ENCODE results near the gene GNB2. TPM values are rescaled to one million over a fixed set of nuclear protein-coding genes. Genes with fewer than 3 reads are reported as not detected.

The GNB2 gene
- total and polyA plus RNA-seq, 2 of the 13 experiments (the other 11 are each of a cell fraction or from before 2014, with no cell fraction given), result 48.3 to 67.1 TPM

DNA sequence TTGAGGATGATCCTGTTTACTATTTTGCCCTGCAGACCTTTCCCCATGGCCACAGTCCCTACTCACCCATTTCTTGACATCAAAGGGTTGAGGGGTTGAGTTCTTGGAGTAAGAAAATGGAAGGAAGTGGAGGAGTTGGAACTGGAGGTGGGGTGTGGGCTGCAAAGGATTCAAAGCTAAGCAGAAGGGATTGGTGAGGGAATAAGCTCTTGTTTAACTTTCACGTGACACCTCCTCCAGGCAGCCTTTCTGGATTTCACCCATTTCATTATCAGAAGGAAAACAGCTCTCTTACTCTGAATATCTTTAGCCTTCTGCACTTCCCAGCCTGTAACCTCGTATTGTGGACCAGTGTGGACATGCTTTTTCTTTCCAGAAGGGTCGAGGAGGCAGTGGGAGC, 47.5 kb upstream of the GNB2 start:
- H3K4me1 ChIP-seq (ENCODE audit: insufficient read depth, low read length), result peaks cover 13% of the 10 kb centered on the region
- H3K27me3 ChIP-seq (ENCODE audit: control insufficient read depth in 1 of 2, insufficient read depth in 2 of 2, low read length in 2 of 2), result no peaks in the 10 kb centered on the region
- ATAC-seq (no peak), FAIRE-seq (no peak), DNase-seq (ENCODE audit: low spot score) (no peak)
- peaks cover 4 to 23% of the 10 kb centered on the region in 2 experiments; a peak in 4 of 5 replicates for H3K36me3 ChIP-seq (replicated peaks in 1 of 2; ENCODE audit: control insufficient read depth in 1 of 2, insufficient read depth in 2 of 2, low read length in 2 of 2)
- H4K20me1 ChIP-seq (ENCODE audit: insufficient read depth, low read length), result peaks cover 6% of the 10 kb centered on the region; the same call in 1 of the 2 replicates
- H3K4me3 ChIP-seq (replicated peaks in 1 of 3; ENCODE audit: insufficient read depth in 1 of 3, low read depth in 2 of 3, low read length in 3 of 3), result no peak overlapping the region
- TF ChIP-seq, protein P1, sequence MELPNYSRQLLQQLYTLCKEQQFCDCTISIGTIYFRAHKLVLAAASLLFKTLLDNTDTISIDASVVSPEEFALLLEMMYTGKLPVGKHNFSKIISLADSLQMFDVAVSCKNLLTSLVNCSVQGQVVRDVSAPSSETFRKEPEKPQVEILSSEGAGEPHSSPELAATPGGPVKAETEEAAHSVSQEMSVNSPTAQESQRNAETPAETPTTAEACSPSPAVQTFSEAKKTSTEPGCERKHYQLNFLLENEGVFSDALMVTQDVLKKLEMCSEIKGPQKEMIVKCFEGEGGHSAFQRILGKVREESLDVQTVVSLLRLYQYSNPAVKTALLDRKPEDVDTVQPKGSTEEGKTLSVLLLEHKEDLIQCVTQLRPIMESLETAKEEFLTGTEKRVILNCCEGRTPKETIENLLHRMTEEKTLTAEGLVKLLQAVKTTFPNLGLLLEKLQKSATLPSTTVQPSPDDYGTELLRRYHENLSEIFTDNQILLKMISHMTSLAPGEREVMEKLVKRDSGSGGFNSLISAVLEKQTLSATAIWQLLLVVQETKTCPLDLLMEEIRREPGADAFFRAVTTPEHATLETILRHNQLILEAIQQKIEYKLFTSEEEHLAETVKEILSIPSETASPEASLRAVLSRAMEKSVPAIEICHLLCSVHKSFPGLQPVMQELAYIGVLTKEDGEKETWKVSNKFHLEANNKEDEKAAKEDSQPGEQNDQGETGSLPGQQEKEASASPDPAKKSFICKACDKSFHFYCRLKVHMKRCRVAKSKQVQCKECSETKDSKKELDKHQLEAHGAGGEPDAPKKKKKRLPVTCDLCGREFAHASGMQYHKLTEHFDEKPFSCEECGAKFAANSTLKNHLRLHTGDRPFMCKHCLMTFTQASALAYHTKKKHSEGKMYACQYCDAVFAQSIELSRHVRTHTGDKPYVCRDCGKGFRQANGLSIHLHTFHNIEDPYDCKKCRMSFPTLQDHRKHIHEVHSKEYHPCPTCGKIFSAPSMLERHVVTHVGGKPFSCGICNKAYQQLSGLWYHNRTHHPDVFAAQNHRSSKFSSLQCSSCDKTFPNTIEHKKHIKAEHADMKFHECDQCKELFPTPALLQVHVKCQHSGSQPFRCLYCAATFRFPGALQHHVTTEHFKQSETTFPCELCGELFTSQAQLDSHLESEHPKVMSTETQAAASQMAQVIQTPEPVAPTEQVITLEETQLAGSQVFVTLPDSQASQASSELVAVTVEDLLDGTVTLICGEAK (IDR thresholded peaks at IDR 0.05), result no peak
- TF ChIP-seq, protein P1 (CRISPR knock-in tag; IDR thresholded peaks at IDR 0.05), result no peak
- TF ChIP-seq NCOA2 (CRISPR knock-in tag; IDR thresholded peaks at IDR 0.05) (no peak), ZFP36 (IDR thresholded peaks at IDR 0.05; ENCODE audit: borderline replicate concordance, low read depth, low read length, partially characterized antibody) (peak; percentile 89)
- H3K4me2 ChIP-seq (ENCODE audit: low read depth, low read length), result no peak overlapping the region
- BruUV-seq (replicated peaks), result TSS peak; percentile 35
- no peak overlapping the region for H2AFZ ChIP-seq (ENCODE audit: low read length)
- ChIA-PET POLR2A (interaction anchor here (0.9 kb wide), 3 partner anchors 14 to 47 kb away, joined by 3 to 4 read pairs (median 3); partner anchors contain the start of genes FBXO24, GNB2, LRCH4 and MOSPD3), CTCF (ENCODE audit: low intra/inter-chr PET ratio, low total read pairs) (no interaction called here)
- no peaks in the 10 kb centered on the region for H3K9me3 ChIP-seq (ENCODE audit: low read length)
- H3K9ac ChIP-seq (ENCODE audit: insufficient read depth, low read depth, low read length), result no peak overlapping the region
- intact Hi-C loops (cut with micrococcal nuclease; ENCODE audit: unreplicated experiment), result no loop called here
- H3K27ac ChIP-seq (ENCODE audit: extremely low read length, insufficient read depth, low read length), result no peak overlapping the region
- H3K79me2 ChIP-seq (ENCODE audit: insufficient read depth, low read length), result no peaks in the 10 kb centered on the region
- 96% methylated on average over 3 of the region's 3 CpGs for WGBS (ENCODE audit: low lambda C conversion rate)
- in situ Hi-C loops (cut with HindIII; ENCODE audit: extremely low pct_ligation_motif_present, low pct_unique_long_range_greater_than_20kb), result no loop called here
